ENCODE measurements around the gene BAHCC1.

- TF ChIP-seq CTCF (IDR thresholded peaks at IDR 0.05) (no peak), POLR2A (IDR thresholded peaks at IDR 0.05) (no peak)
These were observed 81.4 kb downstream of the BAHCC1 start for GRCh38 chr17:81476635-81477034.
